Astrocyte (in vitro differentiated cells and primary cell): ENCODE data around the gene SRSF8.

Experiments
- EZH2 ChIP-seq: IDR thresholded peaks from 2 replicates; pipeline ENCODE4 v1.6.1; 2012; ENCODE audit warnings: mild to moderate bottlenecking, low read length, inconsistent platforms; ENCODE audit not compliant: insufficient read depth
- TF ChIP-seq, protein P1 (sequence below): IDR thresholded peaks from 2 replicates; pipeline ENCODE4 v1.5.1; 2011; ENCODE audit warnings: low read depth, mild to moderate bottlenecking, inconsistent platforms, low read length, moderate library complexity; ENCODE audit not compliant: insufficient read depth

DNA sequence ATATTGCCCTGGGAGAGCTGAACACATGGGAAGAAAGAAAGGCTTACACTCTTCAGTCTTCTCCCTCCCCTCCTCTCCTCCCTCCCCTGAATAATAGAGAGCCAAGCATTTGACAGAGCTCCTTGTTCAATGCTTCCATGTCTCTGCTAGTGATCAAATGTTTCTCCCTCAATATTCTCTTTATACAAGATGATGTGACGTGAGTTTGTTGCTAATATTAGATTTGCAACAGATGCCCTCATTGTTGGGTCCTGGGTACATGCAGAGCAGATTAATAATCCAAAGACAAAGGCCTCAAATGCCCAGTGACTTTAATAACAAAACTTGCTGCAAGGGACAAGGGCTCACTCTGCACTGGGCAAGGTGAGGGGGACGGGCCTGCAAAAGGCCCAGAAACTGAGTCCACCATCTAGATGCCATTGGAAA is 15.9 kb downstream of the SRSF8 start:
- no peak for TF ChIP-seq EZH2
- TF ChIP-seq, protein P1, sequence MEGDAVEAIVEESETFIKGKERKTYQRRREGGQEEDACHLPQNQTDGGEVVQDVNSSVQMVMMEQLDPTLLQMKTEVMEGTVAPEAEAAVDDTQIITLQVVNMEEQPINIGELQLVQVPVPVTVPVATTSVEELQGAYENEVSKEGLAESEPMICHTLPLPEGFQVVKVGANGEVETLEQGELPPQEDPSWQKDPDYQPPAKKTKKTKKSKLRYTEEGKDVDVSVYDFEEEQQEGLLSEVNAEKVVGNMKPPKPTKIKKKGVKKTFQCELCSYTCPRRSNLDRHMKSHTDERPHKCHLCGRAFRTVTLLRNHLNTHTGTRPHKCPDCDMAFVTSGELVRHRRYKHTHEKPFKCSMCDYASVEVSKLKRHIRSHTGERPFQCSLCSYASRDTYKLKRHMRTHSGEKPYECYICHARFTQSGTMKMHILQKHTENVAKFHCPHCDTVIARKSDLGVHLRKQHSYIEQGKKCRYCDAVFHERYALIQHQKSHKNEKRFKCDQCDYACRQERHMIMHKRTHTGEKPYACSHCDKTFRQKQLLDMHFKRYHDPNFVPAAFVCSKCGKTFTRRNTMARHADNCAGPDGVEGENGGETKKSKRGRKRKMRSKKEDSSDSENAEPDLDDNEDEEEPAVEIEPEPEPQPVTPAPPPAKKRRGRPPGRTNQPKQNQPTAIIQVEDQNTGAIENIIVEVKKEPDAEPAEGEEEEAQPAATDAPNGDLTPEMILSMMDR: no peak
